Astrocyte (in vitro differentiated cells and primary cell): ENCODE data around the gene RAPGEF4.

Experiments used
- EZH2 ChIP-seq: IDR thresholded peaks from 2 replicates; pipeline ENCODE4 v1.6.1; 2012; ENCODE audit warnings: mild to moderate bottlenecking, low read length, inconsistent platforms; ENCODE audit not compliant: insufficient read depth
- TF ChIP-seq, protein P1 (sequence below): IDR thresholded peaks from 2 replicates; pipeline ENCODE4 v1.5.1; 2011; ENCODE audit warnings: low read depth, mild to moderate bottlenecking, inconsistent platforms, low read length, moderate library complexity; ENCODE audit not compliant: insufficient read depth

GRCh38 chr2:172965433-172966212 lies 230.0 kb downstream of the RAPGEF4 start:
- TF ChIP-seq, protein P1, sequence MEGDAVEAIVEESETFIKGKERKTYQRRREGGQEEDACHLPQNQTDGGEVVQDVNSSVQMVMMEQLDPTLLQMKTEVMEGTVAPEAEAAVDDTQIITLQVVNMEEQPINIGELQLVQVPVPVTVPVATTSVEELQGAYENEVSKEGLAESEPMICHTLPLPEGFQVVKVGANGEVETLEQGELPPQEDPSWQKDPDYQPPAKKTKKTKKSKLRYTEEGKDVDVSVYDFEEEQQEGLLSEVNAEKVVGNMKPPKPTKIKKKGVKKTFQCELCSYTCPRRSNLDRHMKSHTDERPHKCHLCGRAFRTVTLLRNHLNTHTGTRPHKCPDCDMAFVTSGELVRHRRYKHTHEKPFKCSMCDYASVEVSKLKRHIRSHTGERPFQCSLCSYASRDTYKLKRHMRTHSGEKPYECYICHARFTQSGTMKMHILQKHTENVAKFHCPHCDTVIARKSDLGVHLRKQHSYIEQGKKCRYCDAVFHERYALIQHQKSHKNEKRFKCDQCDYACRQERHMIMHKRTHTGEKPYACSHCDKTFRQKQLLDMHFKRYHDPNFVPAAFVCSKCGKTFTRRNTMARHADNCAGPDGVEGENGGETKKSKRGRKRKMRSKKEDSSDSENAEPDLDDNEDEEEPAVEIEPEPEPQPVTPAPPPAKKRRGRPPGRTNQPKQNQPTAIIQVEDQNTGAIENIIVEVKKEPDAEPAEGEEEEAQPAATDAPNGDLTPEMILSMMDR, result no peak
- no peak for TF ChIP-seq EZH2
